Ovary (tissue), 3 donors: Measurements from ENCODE around the gene STAT5B.

ENCODE experiments used
- EP300 ChIP-seq: sonication (generic); formaldehyde crosslinking; IDR thresholded peaks from one replicate; pipeline ENCODE4 v1.6.1; 2017; ENCODE audit warnings: antibody characterized with exemption
- TF ChIP-seq, protein P1 (sequence below), 3 donors: fragments of 450-650 bp in 2 of 3; fragments of 200-600 bp in 1 of 3; IDR thresholded peaks; one replicate each; pipeline versions ENCODE4 v1.5.1 to v1.8.0; 2016 to 2022; ENCODE audit warnings: antibody characterized with exemption in 3 of 3, mild to moderate bottlenecking in 1 of 3
- donor health status: DM: no; HTN: no; CAD: no.

DNA sequence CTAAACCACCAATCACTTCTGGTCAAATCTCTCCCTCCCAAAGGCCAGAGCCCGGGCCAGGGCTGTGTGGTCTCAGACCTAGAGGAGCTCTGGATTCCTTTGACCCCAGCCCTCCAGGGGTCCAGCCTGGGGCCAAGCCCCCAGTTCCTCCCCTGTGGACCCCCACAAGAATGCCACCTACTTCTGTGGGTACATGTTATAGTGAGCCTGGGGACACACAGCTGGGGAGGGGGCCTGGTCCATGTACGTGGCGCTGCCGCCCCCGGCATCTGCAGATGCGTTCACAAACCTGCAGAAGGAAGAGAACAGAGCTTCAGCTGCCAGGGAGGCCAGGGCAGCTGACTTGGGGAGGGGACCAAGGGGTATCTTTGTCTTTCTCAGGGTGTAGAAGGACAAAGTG lies 74.0 kb downstream of the STAT5B start:
- TF ChIP-seq, protein P1, sequence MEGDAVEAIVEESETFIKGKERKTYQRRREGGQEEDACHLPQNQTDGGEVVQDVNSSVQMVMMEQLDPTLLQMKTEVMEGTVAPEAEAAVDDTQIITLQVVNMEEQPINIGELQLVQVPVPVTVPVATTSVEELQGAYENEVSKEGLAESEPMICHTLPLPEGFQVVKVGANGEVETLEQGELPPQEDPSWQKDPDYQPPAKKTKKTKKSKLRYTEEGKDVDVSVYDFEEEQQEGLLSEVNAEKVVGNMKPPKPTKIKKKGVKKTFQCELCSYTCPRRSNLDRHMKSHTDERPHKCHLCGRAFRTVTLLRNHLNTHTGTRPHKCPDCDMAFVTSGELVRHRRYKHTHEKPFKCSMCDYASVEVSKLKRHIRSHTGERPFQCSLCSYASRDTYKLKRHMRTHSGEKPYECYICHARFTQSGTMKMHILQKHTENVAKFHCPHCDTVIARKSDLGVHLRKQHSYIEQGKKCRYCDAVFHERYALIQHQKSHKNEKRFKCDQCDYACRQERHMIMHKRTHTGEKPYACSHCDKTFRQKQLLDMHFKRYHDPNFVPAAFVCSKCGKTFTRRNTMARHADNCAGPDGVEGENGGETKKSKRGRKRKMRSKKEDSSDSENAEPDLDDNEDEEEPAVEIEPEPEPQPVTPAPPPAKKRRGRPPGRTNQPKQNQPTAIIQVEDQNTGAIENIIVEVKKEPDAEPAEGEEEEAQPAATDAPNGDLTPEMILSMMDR (IDR thresholded peaks at IDR 0.05), result no peak
- no peak for TF ChIP-seq EP300
